Esophagus muscularis mucosa (tissue), 4 donors: Measurements from ENCODE around the gene CHEK1. TPM values are rescaled to one million over a fixed set of nuclear protein-coding genes. Genes with fewer than 3 reads are reported as not detected.

Source experiments
- DNase-seq: peaks from one replicate; pipeline ENCODE4 v3.0.0-alpha.2; 2017; ENCODE audit errors: extremely low spot score
- H3K27ac ChIP-seq, 4 donors: fragments of 200-600 bp; sonication (generic); replicated peaks in 1 of 4; 1 replicate in 3 of 4; 2 replicates in 1 of 4; pipeline ENCODE4 v1.5.1; 2016 to 2019; ENCODE audit warnings: mild to moderate bottlenecking in 1 of 4
- H3K27me3 ChIP-seq, 4 donors: fragments of 200-600 bp; sonication (generic); one replicate each; pipeline versions ENCODE4 v1.5.1 to v1.6.0; 2016 to 2019
- H3K36me3 ChIP-seq, 4 donors: fragments of 200-600 bp; sonication (generic); one replicate each; pipeline ENCODE4 v1.5.1; 2016 to 2019
- H3K4me1 ChIP-seq, 4 donors: fragments of 200-600 bp; sonication (generic); one replicate each; pipeline ENCODE4 v1.5.1; 2016 to 2019
- H3K4me3 ChIP-seq, 4 donors: fragments of 200-600 bp; sonication (generic); 1 replicate in 2 of 4; 2 replicates in 2 of 4; pipeline ENCODE4 v1.5.1; 2016 to 2019; ENCODE audit warnings: mild to moderate bottlenecking in 4 of 4, moderate library complexity in 1 of 4
- H3K9me3 ChIP-seq, 4 donors: fragments of 200-600 bp; sonication (generic); 1 replicate in 3 of 4; 2 replicates in 1 of 4; pipeline ENCODE4 v1.5.1; 2016 to 2019
- CTCF ChIP-seq, 3 experiments: fragments of 200-600 bp in 2 of 3; fragments of 450-650 bp in 1 of 3; sonication (generic) in 2 of 3; IDR thresholded peaks; one replicate each; pipeline ENCODE4 v1.5.1; 2017 to 2019; ENCODE audit warnings: antibody characterized with exemption in 3 of 3, mild to moderate bottlenecking in 2 of 3, moderate library complexity in 1 of 3
- EP300 ChIP-seq: sonication (generic); formaldehyde crosslinking; IDR thresholded peaks from one replicate; pipeline ENCODE4 v1.6.1; 2017; ENCODE audit warnings: antibody characterized with exemption
- POLR2A ChIP-seq: fragments of 450-650 bp; IDR thresholded peaks from one replicate; pipeline ENCODE4 v1.6.1; 2017; ENCODE audit warnings: antibody characterized with exemption, moderate library complexity, mild to moderate bottlenecking, low read depth
- POLR2AphosphoS5 ChIP-seq, 2 donors: sonication (generic); formaldehyde crosslinking; IDR thresholded peaks; one replicate each; pipeline ENCODE4 v1.6.1; 2017; ENCODE audit warnings: antibody characterized with exemption in 2 of 2
- WGBS: methylation state at CpG from one replicate; pipeline ENCODE4 v1.1.5; 2018; 5-methylcytosine and 5-hydroxymethylcytosine counted together
- intact Hi-C: fragments of 100-400 bp; cut with DNase I; formaldehyde crosslinking; loops from one replicate; pipeline ENCODE4 v1.15.1; 2023
- total RNA-seq, 4 donors: library from RNA; depleted of rRNA; stranded (reverse); fragments of >200 nt; gene quantifications; one replicate each; pipeline versions ENCODE4 v1.1.0 to v1.2.1, GENCODE V29; 2016

Gene CHEK1
- total RNA-seq, 4 donors from 2014 or later = 1.9 to 4.2 (median 2.5) TPM

- intact Hi-C loops = no loop called here
- TF ChIP-seq POLR2A (no peak), EP300 (no peak), POLR2AphosphoS5 (IDR thresholded peaks at IDR 0.05) (no peak)
- H3K27me3 ChIP-seq = no peaks in the 10 kb centered on the region
- H3K4me3 ChIP-seq = no peak overlapping the region
- DNase-seq = no peak
- peaks cover 0 to 4% (median 0%) of the 10 kb centered on the region in 4 donors for H3K9me3 ChIP-seq
- WGBS = 93% methylated on average over 2 of the region's 2 CpGs
- no peaks in the 10 kb centered on the region for H3K4me1 ChIP-seq
- H3K36me3 ChIP-seq = no peaks in the 10 kb centered on the region
- no peak overlapping the region for H3K27ac ChIP-seq
These were observed 37.7 kb downstream of the CHEK1 start for GRCh38 chr11:125662689-125663088.

GRCh38 chr11:125663910-125664309 lies 38.9 kb downstream of the CHEK1 start:
- DNase-seq = no peak
- Histone ChIP-seq H3K4me3 (no peak overlapping the region), H3K9me3 (peaks cover 0 to 4% (median 0%) of the 10 kb centered on the region in 4 donors), H3K27me3 (no peaks in the 10 kb centered on the region), H3K4me1 (no peaks in the 10 kb centered on the region), H3K27ac (no peak overlapping the region), H3K36me3 (no peaks in the 10 kb centered on the region)
- intact Hi-C loops = no loop called here
- TF ChIP-seq POLR2AphosphoS5 (IDR thresholded peaks at IDR 0.05) (no peak), CTCF (IDR thresholded peaks at IDR 0.05) (no peak), EP300 (no peak), POLR2A (no peak)
- 93% methylated on average over 3 of the region's 3 CpGs for WGBS

- DNase-seq = no peak
- intact Hi-C loops = no loop called here
- H3K4me1 ChIP-seq = no peaks in the 10 kb centered on the region
- 98% methylated on average over 2 of the region's 2 CpGs for WGBS
- no peak overlapping the region for H3K27ac ChIP-seq
- no peaks in the 10 kb centered on the region for H3K27me3 ChIP-seq
- H3K9me3 ChIP-seq = peaks cover 0 to 4% (median 0%) of the 10 kb centered on the region in 4 donors
- TF ChIP-seq POLR2A (no peak), EP300 (no peak), CTCF (IDR thresholded peaks at IDR 0.05) (no peak), POLR2AphosphoS5 (IDR thresholded peaks at IDR 0.05) (no peak)
- H3K4me3 ChIP-seq = no peak overlapping the region
- no peaks in the 10 kb centered on the region for H3K36me3 ChIP-seq
These were observed 42.2 kb downstream of the CHEK1 start for GRCh38 chr11:125667151-125667550.

- H3K27me3 ChIP-seq = no peaks in the 10 kb centered on the region
- H3K4me3 ChIP-seq = no peak overlapping the region
- WGBS = 100% methylated on average over 1 of the region's 1 CpG
- no peak for DNase-seq
- intact Hi-C loops = no loop called here
- no peak overlapping the region for H3K27ac ChIP-seq
- H3K4me1 ChIP-seq = no peaks in the 10 kb centered on the region
- H3K9me3 ChIP-seq = peaks cover 0 to 4% (median 0%) of the 10 kb centered on the region in 4 donors
- no peak for TF ChIP-seq CTCF (IDR thresholded peaks at IDR 0.05)
- no peak for TF ChIP-seq POLR2AphosphoS5 (IDR thresholded peaks at IDR 0.05)
- no peak for TF ChIP-seq POLR2A
- H3K36me3 ChIP-seq = no peaks in the 10 kb centered on the region
These were observed 45.2 kb downstream of the CHEK1 start for GRCh38 chr11:125670172-125670571.

- Histone ChIP-seq H3K9me3 (no peaks in the 10 kb centered on the region), H3K4me3 (no peak overlapping the region), H3K36me3 (no peaks in the 10 kb centered on the region), H3K4me1 (no peaks in the 10 kb centered on the region), H3K27me3 (no peaks in the 10 kb centered on the region), H3K27ac (no peak overlapping the region)
- DNase-seq = no peak
- TF ChIP-seq CTCF (IDR thresholded peaks at IDR 0.05) = no peak
- TF ChIP-seq POLR2AphosphoS5 (IDR thresholded peaks at IDR 0.05) = no peak
- TF ChIP-seq EP300 = no peak
- no peak for TF ChIP-seq POLR2A
- WGBS = 93% methylated on average over 2 of the region's 2 CpGs
- intact Hi-C loops = no loop called here
These were observed 46.6 kb downstream of the CHEK1 start for GRCh38 chr11:125671561-125671960.
